Measurements from ENCODE around the gene LYZL6. TPM values are rescaled to one million over a fixed set of nuclear protein-coding genes. Genes with fewer than 3 reads are reported as not detected.

The LYZL6 gene
- total RNA-seq, 4 donors from 2014 or later = not detected

DNA sequence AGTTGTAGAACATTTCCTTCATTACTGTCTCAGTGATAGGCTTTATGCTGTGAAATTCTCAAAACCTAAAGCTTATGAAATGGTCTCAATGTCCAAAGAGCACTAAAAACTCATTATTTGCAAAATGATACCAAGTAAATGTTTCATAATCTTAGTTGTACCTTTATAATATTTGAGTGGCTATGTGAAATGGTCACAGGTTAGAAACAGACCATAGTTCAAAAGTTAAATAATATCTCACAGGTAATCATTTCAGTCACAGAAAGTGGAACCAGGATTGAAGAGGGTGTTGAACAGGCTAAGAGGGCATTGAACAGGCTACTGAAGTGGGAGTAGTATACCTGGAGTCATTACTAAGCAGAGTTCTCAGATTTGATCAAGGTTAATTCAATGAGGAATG is 15.8 kb downstream of the LYZL6 start:
- TF ChIP-seq, protein P1, sequence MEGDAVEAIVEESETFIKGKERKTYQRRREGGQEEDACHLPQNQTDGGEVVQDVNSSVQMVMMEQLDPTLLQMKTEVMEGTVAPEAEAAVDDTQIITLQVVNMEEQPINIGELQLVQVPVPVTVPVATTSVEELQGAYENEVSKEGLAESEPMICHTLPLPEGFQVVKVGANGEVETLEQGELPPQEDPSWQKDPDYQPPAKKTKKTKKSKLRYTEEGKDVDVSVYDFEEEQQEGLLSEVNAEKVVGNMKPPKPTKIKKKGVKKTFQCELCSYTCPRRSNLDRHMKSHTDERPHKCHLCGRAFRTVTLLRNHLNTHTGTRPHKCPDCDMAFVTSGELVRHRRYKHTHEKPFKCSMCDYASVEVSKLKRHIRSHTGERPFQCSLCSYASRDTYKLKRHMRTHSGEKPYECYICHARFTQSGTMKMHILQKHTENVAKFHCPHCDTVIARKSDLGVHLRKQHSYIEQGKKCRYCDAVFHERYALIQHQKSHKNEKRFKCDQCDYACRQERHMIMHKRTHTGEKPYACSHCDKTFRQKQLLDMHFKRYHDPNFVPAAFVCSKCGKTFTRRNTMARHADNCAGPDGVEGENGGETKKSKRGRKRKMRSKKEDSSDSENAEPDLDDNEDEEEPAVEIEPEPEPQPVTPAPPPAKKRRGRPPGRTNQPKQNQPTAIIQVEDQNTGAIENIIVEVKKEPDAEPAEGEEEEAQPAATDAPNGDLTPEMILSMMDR (IDR thresholded peaks at IDR 0.05) = no peak
- TF ChIP-seq EP300 (IDR thresholded peaks at IDR 0.05) (no peak), POLR2A (IDR thresholded peaks at IDR 0.05) (no peak)
- Histone ChIP-seq H3K27ac (no peak overlapping the region), H3K4me3 (no peak overlapping the region), H3K4me1 (peaks cover 0 to 32% (median 20%) of the 10 kb centered on the region in 4 donors), H3K36me3 (no peaks in the 10 kb centered on the region), H3K9me3 (no peaks in the 10 kb centered on the region), H3K27me3 (no peaks in the 10 kb centered on the region)
- DNase-seq (ENCODE audit: low spot score in 2 of 2) = no peak

DNA sequence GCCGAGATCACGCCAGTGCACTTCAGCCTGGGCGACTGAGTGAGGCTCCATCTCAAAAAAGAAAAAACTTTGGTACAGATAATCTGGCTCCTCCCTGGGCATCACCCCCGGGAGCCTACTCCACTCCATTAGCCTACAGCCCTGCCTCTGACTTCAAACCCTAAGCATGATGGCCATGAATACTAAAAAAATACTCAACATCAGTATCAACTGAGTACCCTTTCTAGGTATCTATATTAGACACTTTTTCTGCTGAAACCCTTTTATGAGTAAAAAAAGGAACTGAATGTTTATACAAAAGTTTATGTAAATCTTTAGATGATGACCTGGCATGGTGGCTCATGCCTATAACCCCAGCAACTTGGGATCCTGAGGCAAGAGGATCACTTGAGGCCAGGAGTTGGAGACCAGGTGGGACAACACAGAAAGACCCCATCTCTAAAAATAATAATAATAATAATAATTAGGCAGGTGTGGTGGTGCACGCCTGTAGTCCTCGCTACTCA is 19.9 kb downstream of the LYZL6 start:
- no peaks in the 10 kb centered on the region for H3K4me1 ChIP-seq
- WGBS, 2 donors = 95 to 97% methylated on average over 6 of the region's 6 CpGs
- no peak overlapping the region for H3K4me3 ChIP-seq
- no peaks in the 10 kb centered on the region for H3K9me3 ChIP-seq
- DNase-seq (ENCODE audit: low spot score in 2 of 2) = no peak
- no peaks in the 10 kb centered on the region for H3K36me3 ChIP-seq
- no peak overlapping the region for H3K27ac ChIP-seq
- TF ChIP-seq EP300 (IDR thresholded peaks at IDR 0.05) (no peak), POLR2A (IDR thresholded peaks at IDR 0.05) (no peak)
- TF ChIP-seq, protein P1 (IDR thresholded peaks at IDR 0.05) = no peak
- H3K27me3 ChIP-seq = no peaks in the 10 kb centered on the region

DNA sequence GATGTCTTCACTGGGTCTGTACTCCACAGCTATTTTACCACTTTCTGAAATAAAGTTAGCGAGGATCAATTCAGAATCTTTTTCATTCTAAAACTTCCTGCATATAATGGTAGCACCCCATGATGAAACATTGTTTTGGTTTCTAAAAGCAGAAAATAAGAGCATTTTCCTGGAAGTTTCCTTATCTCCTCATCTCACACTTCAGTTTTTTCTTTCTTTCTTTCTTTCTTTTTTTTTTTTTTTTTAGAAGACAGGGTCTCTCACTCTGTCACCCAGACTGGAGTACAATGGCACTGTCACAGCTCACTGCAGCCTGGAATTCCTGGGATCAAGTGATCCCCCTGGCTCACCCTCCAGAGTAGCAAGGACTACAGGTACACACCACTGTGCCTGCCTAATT is 23.3 kb downstream of the LYZL6 start:
- Histone ChIP-seq H3K4me1 (no peaks in the 10 kb centered on the region), H3K27ac (no peak overlapping the region), H3K9me3 (no peaks in the 10 kb centered on the region), H3K36me3 (no peaks in the 10 kb centered on the region), H3K27me3 (no peaks in the 10 kb centered on the region), H3K4me3 (no peak overlapping the region)
- DNase-seq (ENCODE audit: low spot score in 2 of 2) = no peak
- TF ChIP-seq, protein P1 (IDR thresholded peaks at IDR 0.05) = no peak
- TF ChIP-seq POLR2A (IDR thresholded peaks at IDR 0.05) (no peak), EP300 (IDR thresholded peaks at IDR 0.05) (no peak)
- WGBS, 2 donors = 97% methylated on average over 1 of the region's 1 CpG

DNA sequence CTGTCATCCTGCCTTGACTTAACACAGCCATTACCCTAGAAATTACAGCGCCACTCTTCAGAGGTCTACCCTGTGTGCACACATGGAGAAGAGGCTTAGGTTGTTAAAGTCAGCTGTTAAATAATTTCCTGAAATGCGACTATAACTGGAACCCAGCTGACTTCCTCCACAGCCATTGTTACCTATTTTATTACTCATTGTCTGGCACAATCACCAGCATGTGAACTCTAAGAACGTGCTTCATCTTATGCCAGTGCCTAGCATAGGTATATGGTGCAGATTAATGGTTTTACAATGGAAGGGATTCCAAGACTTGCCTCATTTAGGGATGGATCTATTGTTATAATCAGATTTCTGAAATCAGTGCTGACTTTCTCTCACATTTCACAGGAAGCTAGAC is 24.8 kb downstream of the LYZL6 start:
- H3K4me3 ChIP-seq = no peak overlapping the region
- no peaks in the 10 kb centered on the region for H3K27me3 ChIP-seq
- no peaks in the 10 kb centered on the region for H3K9me3 ChIP-seq
- no peaks in the 10 kb centered on the region for H3K4me1 ChIP-seq
- DNase-seq (ENCODE audit: low spot score in 2 of 2) = no peak
- no peak overlapping the region for H3K27ac ChIP-seq
- no peaks in the 10 kb centered on the region for H3K36me3 ChIP-seq
- 74 to 79% methylated on average over 3 of the region's 3 CpGs for WGBS, 2 donors
- TF ChIP-seq POLR2A (IDR thresholded peaks at IDR 0.05) (no peak), EP300 (IDR thresholded peaks at IDR 0.05) (no peak)
- TF ChIP-seq, protein P1 (IDR thresholded peaks at IDR 0.05) = no peak

DNA sequence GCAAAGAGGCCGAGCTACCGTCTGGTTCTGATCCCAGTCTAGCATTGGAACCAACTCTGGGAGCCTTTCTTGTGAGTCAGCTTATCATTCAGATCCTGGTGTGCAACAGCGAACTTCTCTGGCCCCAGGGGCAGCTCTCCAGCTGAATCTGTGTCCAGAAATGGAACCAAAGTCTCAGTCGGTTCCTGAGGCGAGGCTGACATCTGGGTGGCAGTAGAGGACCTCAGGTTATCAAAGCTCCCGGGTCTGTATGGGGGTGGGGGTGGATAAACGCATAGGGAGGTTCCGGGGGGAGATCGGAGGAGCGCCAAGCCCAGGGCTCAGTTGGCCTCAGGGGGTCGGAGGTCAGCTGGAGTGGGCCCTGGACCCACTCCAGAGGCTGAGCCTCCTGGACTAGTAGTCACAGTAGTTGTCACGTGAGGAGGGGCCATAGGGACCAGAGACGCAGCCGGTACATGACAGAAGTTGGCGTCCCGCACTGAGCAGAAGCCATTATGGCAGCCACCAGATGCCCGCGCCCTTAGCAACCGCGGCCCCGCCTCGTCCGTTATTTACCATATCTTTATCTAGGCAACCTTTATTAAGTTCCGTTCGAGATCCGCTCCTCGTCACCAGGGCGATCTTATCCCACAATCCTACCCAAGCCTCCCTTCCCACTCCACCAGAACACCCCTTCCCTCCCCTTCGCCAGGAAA is 25.8 kb downstream of the LYZL6 start:
- no peaks in the 10 kb centered on the region for H3K27me3 ChIP-seq
- H3K4me3 ChIP-seq = no peak overlapping the region
- H3K4me1 ChIP-seq = no peaks in the 10 kb centered on the region
- TF ChIP-seq, protein P1 (IDR thresholded peaks at IDR 0.05) = no peak
- TF ChIP-seq EP300 (IDR thresholded peaks at IDR 0.05) (no peak), POLR2A (IDR thresholded peaks at IDR 0.05) (no peak)
- no peak overlapping the region for H3K27ac ChIP-seq
- no peaks in the 10 kb centered on the region for H3K36me3 ChIP-seq
- H3K9me3 ChIP-seq = no peaks in the 10 kb centered on the region
- WGBS, 2 donors = 96 to 97% methylated on average over 29 of the region's 29 CpGs
- DNase-seq (ENCODE audit: low spot score in 2 of 2) = no peak

Measured in tibial nerve (tissue), 4 donors.